Endometrial microvascular endothelial cells (primary cell): ENCODE data around the gene SNPH. TPM values are rescaled to one million over a fixed set of nuclear protein-coding genes. Genes with fewer than 3 reads are reported as not detected.

ENCODE experiments used
- in situ Hi-C: cut with HindIII; loops from 2 replicates; pipeline ENCODE4 v1.10.0; 2017; ENCODE audit warnings: low sequenced_read_pairs, low pct_unique_long_range_greater_than_20kb; ENCODE audit errors: inconsistent ontology term
- total RNA-seq: library from RNA; depleted of rRNA; stranded (reverse); fragments of >200 nt; gene quantifications from one replicate; pipeline ENCODE4 v1.2.3, GENCODE V29; 2015; ENCODE audit errors: inconsistent ontology term

SNPH gene
- total RNA-seq, 1 donor from 2014 or later, result 11.9 TPM

DNA sequence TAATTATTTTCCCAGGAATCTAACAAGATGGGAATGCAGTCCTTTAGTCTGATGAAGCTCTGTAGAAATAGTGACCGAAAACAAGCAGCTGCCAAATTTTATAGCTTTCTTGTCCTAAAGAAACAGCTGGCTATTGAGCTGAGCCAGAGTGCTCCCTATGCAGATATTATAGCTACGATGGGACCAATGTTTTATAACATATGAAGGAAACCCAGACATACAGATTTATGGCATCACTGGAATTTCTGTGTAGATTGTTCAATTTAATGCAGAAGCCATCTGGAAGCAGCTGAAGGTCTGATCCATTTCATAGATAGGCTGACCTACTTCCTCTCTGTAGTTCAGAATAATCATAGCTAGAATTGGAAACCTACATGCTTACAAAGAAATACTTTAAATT lies 11.8 kb upstream of the SNPH start:
- in situ Hi-C loops, result no loop called here

GRCh38 chr20:1255675-1256074 lies 10.4 kb upstream of the SNPH start:
- in situ Hi-C loops, result no loop called here

DNA sequence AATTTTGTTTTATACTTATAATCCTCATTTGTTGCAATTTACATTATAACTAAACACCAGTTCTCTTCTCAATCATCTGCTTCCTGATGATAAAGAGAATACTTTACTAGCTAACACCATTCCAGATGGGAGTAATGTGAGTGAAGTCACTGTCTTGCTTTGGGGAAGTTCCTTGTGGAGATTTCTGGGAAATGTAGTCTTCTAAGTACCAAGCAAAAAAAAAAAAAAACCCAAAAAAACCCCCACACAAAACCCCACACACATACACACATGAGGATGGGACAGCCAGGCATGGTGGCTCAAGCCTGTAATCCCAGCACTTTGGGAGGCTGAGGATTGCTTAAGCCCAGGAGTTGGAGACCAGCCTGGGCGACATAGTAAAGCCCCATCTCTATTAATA lies 2.2 kb upstream of the SNPH start:
- in situ Hi-C loops, result no loop called here

GRCh38 chr20:1264727-1265126 lies 1.4 kb upstream of the SNPH start:
- in situ Hi-C loops, result no loop called here

- in situ Hi-C loops, result no loop called here
Observed at GRCh38 chr20:1265226-1265915, 723 bp upstream of the SNPH start.

DNA sequence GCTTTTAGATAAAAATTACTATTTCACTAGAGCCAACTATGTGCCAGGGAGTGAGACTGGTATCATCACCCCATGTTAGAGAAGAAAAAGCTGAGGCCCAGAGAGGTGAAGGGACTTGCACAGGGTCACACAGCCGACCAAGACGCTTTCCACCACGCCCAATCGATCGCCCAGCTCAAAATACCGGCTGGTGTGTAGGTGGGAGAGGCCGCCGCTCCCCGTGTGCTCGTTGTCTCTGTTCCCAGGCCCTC lies 253 bp upstream of the SNPH start:
- in situ Hi-C loops, result no loop called here

DNA sequence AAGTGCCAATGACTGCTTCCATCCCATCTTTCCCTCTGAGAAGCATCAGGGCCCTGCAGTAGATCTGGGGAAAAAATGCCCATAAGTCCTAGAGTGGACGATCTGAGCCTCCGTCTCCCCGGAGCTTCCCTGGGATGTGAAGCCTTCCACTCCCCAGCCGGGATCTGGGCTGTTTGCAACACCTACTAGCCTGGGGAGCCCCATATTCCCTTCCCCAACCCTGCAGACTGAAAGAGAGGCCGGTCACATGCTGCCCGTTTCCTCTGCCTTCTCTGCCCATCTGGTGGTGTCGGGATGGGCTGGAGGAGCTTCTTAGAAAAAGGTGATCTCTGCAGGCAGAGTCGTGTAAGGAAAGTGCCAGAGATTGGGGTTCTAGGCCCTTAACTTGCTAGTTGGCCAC lies 1.1 kb downstream of the SNPH start:
- in situ Hi-C loops, result no loop called here

DNA sequence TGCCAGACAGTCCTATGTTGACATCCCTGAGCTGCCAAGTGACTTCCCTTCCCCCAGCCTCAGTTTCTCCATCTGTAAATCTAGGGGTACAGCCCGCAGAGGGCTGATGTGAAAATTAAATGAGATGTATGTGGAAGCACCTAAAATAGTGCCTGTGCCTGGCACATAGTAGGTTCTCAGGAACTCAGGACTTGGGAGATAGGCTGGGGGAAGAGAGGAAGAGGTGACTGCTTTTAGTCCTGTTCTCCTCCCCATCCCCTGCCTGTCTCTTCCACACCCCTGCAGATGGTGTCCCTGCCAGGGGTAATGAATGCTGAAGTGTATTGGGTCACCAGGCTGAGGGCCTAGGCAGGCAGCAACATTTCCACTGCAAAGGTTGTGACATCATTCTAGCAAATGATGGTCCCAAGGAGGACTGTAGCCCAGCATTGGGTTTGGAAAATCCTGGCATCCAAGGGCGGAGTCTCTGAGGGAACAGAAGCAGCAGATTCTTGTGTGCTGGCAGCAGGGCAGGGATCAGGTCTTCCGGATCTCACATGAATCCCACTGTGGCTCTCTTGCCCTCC lies 1.8 kb downstream of the SNPH start:
- in situ Hi-C loops, result no loop called here

GRCh38 chr20:1269235-1269634 lies 3.1 kb downstream of the SNPH start:
- in situ Hi-C loops, result no loop called here

GRCh38 chr20:1269850-1270249 lies 3.8 kb downstream of the SNPH start:
- in situ Hi-C loops, result no loop called here

GRCh38 chr20:1272368-1273100 lies 6.4 kb downstream of the SNPH start:
- in situ Hi-C loops, result no loop called here

DNA sequence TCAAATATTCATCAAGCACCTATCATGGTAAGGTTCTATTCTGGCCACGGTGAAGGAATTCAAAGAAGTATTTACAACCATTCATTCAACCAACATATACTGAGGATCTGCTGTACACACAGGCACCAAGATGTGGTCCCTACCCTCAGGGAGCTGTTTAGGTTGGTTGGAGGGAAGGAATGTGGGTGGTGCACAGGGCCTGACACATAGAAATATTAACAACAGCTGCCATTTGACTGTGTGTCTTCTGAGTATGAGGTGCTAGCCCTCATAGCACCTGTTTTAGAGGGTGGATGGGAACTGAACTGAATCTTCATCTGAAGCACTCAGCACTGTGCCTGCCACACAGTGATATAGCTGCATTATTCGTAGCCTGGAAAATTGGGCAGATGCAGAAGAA lies 7.3 kb downstream of the SNPH start:
- in situ Hi-C loops, result no loop called here

DNA sequence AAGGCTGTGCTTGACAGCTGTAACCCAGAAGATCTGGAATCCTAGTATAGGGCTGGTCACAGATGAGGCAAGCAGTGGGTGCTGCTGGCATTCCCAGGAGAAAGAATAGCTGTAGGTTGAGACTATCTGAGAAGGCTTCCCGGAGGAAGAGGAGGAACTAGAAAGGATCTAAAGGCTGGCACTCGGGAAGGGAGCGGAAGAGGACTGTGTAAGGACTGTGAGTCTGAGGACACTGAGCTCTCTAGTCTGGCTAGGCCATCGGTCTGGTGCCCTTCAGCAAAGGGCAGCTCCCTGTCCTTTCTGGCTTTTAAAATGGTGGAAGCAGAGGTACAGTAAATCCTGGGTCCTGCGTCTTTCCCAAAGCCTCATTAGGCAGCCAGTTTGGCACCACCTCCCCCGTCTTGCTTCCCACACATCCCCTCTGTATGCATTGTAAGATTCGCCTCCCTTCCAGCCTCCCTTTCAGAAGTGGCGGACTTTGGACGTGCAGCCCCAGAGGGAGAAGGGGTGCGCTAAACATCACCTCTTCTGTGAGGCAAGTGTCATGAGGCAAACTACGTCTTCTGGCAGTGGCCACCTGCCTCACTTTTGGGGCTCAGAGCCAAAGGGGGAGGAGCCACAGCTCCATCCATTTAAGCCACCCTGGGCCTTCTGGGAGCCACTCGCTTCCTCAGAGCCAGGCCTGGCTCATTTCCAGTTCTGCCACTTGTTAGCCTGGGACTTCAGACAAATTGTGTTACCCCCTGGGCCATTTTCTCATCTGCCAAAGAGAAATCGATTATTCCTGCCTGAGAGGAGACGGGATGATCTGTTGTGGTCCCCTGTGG lies 8.6 kb downstream of the SNPH start:
- in situ Hi-C loops, result no loop called here

DNA sequence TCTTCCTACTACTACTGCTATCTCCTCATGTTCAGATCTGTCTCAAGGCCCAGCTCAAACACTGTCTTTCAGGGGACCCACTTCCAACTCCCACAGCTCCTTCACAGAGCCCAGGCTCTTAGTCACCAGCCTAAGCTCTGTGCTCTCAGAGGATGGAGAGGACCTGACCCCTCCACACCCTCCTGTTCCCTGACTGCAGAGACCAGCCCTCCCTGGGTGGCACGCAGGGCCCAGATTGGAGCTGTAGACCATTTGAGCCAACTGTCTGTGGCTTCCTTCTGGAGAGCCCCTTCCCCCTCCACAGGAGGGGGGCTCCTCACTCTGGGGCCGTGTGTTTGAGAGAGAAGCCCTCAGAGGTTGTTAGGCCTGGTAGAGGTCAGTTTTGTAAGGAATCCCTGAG lies 9.8 kb downstream of the SNPH start:
- in situ Hi-C loops, result no loop called here

DNA sequence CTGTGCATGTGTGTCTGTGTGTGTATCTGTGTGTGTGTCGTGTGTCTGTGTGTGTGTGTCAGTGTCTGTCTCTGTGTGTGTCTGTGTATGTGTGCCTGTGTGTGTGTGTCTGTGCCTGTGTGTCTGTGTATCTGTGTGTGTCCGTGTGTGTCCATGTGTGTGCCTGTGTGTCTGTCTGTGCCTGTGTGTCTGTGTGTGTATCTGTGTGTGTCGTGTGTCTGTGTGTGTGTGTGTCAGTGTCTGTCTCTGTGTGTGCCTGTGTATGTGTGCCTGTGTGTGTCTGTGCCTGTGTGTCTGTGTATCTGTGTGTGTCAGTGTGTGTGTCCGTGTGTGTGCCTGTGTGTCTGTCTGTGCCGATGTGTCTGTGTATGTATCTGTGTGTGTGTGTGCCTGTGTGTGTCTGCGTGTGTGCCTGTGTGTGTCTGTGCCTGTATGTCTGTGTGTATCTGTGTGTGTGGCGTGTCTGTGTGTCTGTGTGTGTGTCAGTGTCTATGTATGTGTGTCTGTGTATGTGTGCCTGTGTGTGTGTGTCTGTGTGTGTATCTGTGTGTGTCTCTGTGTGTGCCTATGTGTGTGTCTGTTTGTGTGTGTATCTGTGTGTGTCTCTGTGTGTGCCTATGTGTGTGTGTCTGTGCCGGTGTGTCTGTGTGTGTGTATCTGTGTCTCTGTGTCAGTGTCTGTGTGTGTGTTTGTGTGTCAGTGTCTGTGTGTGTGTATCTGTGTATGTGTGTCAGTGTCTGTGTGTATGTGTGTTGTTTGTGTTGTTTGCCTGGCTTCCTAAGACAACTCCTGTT lies 11.6 kb downstream of the SNPH start:
- in situ Hi-C loops, result no loop called here

- in situ Hi-C loops, result no loop called here
Observed at GRCh38 chr20:1278993-1279392, 12.9 kb downstream of the SNPH start.

DNA sequence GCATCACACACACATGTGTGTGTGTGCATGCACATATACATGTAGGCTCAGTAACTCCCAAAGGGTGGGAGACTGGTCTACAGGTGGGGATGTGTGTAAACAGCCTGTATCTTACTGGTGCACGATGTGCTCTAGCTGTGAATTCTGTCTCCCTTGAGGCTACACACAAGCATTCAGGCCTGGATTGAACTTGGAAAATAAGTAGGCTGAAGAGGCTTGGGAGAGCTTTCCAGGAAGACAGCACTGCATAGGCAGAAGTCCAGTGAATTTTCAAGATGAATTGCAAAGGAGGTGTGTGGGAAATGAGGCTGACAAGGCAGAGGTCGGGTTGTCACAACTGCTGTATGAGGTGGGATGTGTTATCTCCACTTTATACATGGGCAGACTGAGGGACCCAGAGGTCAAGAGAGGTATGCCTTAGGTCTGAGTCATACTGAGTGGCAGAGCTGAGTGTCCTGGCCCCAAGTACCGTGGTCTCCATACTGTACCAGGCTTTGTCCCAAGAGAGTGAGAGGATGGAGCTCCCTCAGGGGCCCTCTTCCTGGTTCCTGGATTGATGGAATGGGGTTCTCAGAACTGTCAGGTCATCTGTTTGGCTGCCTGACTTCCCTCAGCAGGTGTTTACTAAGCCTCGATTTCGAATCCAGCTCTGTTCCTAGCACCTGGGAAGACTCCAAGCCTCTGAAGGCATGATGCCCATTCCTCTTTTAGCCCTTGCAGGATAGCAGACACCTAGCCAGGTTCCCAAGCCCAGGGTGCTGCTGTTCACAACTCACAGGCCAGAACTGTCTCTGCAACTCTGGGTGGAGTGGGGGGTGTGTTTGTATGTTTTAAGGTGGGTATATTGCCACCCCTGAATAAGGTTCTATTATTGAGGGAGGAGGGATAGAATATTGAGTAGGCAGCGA lies 14.4 kb downstream of the SNPH start:
- in situ Hi-C loops, result no loop called here
